OCI-LY3 (cell line): ENCODE measurements around the gene IRF9.

ENCODE experiments used
- H2AFZ ChIP-seq: fragments of 200-600, 300-600 bp; shearing (Covaris generic); 2 replicates; pipeline ENCODE4 v1.6.0; 2014; ENCODE audit warnings: antibody characterized with exemption, low read depth, low read length
- H3K27ac ChIP-seq: fragments of 200-600, 300-600 bp; sonication (generic); 2 replicates; pipeline ENCODE4 v1.5.1; 2014; ENCODE audit warnings: mild to moderate bottlenecking, low read length, moderate library complexity, mixed read lengths
- H3K27me3 ChIP-seq: fragments of 200-600, 300-600 bp; sonication (generic); 2 replicates; pipeline ENCODE4 v1.6.1; 2014; ENCODE audit warnings: low read depth, low read length, mixed read lengths
- H3K36me3 ChIP-seq: fragments of 200-600, 300-600 bp; sonication (generic); replicated peaks from 2 replicates; pipeline ENCODE3; 2014; ENCODE audit warnings: low read depth, low read length, mixed read lengths
- H3K4me1 ChIP-seq: fragments of 300-600, 200-600 bp; sonication (generic); 2 replicates; pipeline ENCODE4 v1.6.1; 2014; ENCODE audit warnings: low read length, mixed read lengths
- H3K4me2 ChIP-seq: fragments of 200-600, 300-600 bp; sonication (generic); 2 replicates; pipeline ENCODE4 v1.6.1; 2014; ENCODE audit warnings: low read length, mixed read lengths
- H3K4me3 ChIP-seq: fragments of 300-600, 200-600 bp; sonication (generic); 2 replicates; pipeline ENCODE4 v1.5.1; 2014; ENCODE audit warnings: antibody characterized with exemption, mild to moderate bottlenecking, low read length, moderate library complexity
- H3K79me2 ChIP-seq: fragments of 300-600, 200-600 bp; shearing (Covaris generic); 2 replicates; pipeline ENCODE4 v1.6.1; 2014; ENCODE audit warnings: mild to moderate bottlenecking, low read length, mixed read lengths
- H3K9ac ChIP-seq: fragments of 300-600, 200-600 bp; shearing (Covaris generic); 2 replicates; pipeline ENCODE4 v1.6.0; 2014; ENCODE audit warnings: mild to moderate bottlenecking, low read length, moderate library complexity
- H3K9me3 ChIP-seq: fragments of 200-600, 300-600 bp; shearing (Covaris generic); 2 replicates; pipeline ENCODE4 v1.6.1; 2014; ENCODE audit warnings: low read length, mixed read lengths; ENCODE audit not compliant: insufficient read depth
- H4K20me1 ChIP-seq: fragments of 200-600, 300-600 bp; sonication (generic); 2 replicates; pipeline ENCODE4 v1.6.1; 2016; ENCODE audit warnings: low read length, mixed read lengths; ENCODE audit not compliant: insufficient read depth
- CTCF ChIP-seq: fragments of 200-600, 300-600 bp; sonication (generic); IDR thresholded peaks from 2 replicates; pipeline ENCODE4 v1.5.1; 2014; ENCODE audit warnings: antibody characterized with exemption, low read length, low read depth
- EZH2phosphoT487 ChIP-seq: fragments of 200-600 bp; shearing (Covaris generic); IDR thresholded peaks from 2 replicates; pipeline ENCODE4 v1.6.1; 2018; ENCODE audit warnings: antibody characterized with exemption, mixed run types, low read depth

IRF9 gene

GRCh38 chr14:24182110-24182882 is 21.2 kb downstream of the IRF9 start:
- Histone ChIP-seq H3K27ac (no peak overlapping the region), H3K9ac (no peak overlapping the region), H3K27me3 (no peaks in the 10 kb centered on the region), H3K4me1 (peaks cover under 1% of the 10 kb centered on the region), H3K4me3 (no peak overlapping the region), H4K20me1 (no peaks in the 10 kb centered on the region), H3K9me3 (no peaks in the 10 kb centered on the region), H3K4me2 (no peak overlapping the region), H2AFZ (no peak overlapping the region), H3K79me2 (peaks cover 13% of the 10 kb centered on the region), H3K36me3 (peaks cover 70% of the 10 kb centered on the region)
- TF ChIP-seq CTCF (no peak), EZH2phosphoT487 (no peak)

GRCh38 chr14:24183014-24183481 is 22.0 kb downstream of the IRF9 start:
- Histone ChIP-seq H3K27me3 (no peaks in the 10 kb centered on the region), H3K4me1 (peaks cover 8% of the 10 kb centered on the region), H3K9me3 (no peaks in the 10 kb centered on the region), H3K9ac (no peak overlapping the region), H3K4me3 (no peak overlapping the region), H3K4me2 (no peak overlapping the region), H3K27ac (no peak overlapping the region), H2AFZ (no peak overlapping the region), H3K36me3 (peaks cover 68% of the 10 kb centered on the region), H3K79me2 (peaks cover 20% of the 10 kb centered on the region), H4K20me1 (no peaks in the 10 kb centered on the region)
- TF ChIP-seq CTCF (no peak), EZH2phosphoT487 (no peak)

- peaks cover 13% of the 10 kb centered on the region for H3K4me1 ChIP-seq
- no peaks in the 10 kb centered on the region for H3K27me3 ChIP-seq
- peaks cover 60% of the 10 kb centered on the region for H3K36me3 ChIP-seq
- H3K4me3 ChIP-seq = no peak overlapping the region
- TF ChIP-seq CTCF (no peak), EZH2phosphoT487 (no peak)
- H3K4me2 ChIP-seq = no peak overlapping the region
- no peak overlapping the region for H3K27ac ChIP-seq
- no peak overlapping the region for H2AFZ ChIP-seq
- no peaks in the 10 kb centered on the region for H4K20me1 ChIP-seq
- peaks cover 26% of the 10 kb centered on the region for H3K79me2 ChIP-seq
- H3K9me3 ChIP-seq = no peaks in the 10 kb centered on the region
- no peak overlapping the region for H3K9ac ChIP-seq
Observed at GRCh38 chr14:24184104-24184970, 23.3 kb downstream of the IRF9 start.

- peaks cover 26% of the 10 kb centered on the region for H3K79me2 ChIP-seq
- H2AFZ ChIP-seq = no peak overlapping the region
- TF ChIP-seq CTCF = no peak
- no peak for TF ChIP-seq EZH2phosphoT487
- H3K9me3 ChIP-seq = no peaks in the 10 kb centered on the region
- H3K4me2 ChIP-seq = no peak overlapping the region
- no peaks in the 10 kb centered on the region for H4K20me1 ChIP-seq
- H3K27ac ChIP-seq = no peak overlapping the region
- no peak overlapping the region for H3K4me3 ChIP-seq
- H3K9ac ChIP-seq = no peak overlapping the region
- H3K36me3 ChIP-seq = peaks cover 58% of the 10 kb centered on the region
- H3K27me3 ChIP-seq = no peaks in the 10 kb centered on the region
- peaks cover 15% of the 10 kb centered on the region for H3K4me1 ChIP-seq
Observed at GRCh38 chr14:24185026-24185425, 24.0 kb downstream of the IRF9 start.
